HG03432 (cell line): ENCODE measurements around the gene ZC3H14.

Experiments
- ATAC-seq: cut with Tn5 transposase; IDR thresholded peaks from one replicate; pipeline ENCODE4 v1.9.1; 2021; ENCODE audit warnings: mild to moderate bottlenecking, moderate library complexity; ENCODE audit not compliant: unreplicated experiment

Gene ZC3H14

DNA sequence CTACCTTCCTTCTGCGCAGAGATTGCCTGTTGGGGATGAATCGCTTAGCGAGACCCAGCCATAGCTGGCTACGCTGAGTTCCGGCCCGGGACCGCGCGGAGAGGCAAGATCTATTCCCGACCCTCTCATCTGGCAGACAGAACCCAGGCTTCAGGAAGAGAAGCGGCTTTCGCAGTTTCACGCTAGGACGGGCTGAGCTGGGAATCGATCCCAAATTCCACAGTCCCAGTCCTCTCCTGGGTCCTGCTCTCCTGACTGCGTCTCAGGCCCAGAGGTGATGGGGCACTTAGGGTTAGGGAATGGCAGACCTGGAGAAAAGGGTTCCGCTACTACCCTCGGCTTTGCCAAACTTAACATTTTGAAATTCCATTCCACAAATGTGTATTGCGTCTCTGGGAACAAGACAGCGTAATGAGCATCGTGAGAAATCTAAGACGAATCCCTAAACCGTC lies 10.8 kb upstream of the ZC3H14 start:
- no peak for ATAC-seq

DNA sequence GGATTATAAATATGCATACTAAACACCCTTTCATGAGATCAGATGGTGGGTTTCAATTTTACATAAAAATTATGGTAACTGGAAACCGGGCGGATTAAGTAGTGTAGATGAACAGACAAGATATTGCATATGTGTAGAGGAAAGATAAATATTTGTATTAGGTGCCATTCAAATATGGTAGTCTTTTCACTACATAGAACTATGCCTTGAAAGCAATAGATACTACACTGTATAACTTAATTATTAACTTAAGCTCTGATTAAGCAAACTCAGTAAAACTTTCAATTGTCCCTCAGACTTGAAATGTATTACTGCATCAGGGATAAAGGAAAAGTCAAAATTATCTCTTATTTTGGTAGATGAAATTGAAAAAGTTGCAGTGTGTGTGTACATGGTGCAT lies 10.0 kb upstream of the ZC3H14 start:
- no peak for ATAC-seq

DNA sequence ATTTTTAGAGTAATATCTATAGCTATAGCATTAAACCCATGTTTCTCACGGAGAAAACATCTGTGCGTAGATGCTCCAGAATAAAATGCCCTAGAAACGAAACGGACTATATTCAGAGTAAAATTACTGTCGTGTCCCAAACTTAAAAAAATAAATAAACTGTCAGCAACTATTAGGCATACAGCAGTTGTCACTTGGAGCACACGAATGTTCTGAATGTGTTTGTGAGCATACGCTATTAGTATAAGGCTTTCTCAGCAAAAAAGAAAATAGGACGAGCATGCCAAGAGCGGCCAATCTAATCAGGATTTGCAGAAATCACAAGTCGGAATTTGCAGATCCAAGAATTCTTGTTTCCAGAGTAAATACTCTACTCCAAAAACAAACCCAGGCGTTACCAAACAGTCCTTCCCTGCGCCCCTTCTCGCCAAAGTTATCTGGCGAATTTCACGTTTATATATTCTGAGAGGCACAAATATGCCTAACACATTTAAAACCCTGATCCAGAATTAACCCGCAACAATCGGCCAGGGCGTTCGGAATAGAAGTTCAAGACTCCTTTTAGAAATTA lies 8.9 kb upstream of the ZC3H14 start:
- ATAC-seq: no peak

DNA sequence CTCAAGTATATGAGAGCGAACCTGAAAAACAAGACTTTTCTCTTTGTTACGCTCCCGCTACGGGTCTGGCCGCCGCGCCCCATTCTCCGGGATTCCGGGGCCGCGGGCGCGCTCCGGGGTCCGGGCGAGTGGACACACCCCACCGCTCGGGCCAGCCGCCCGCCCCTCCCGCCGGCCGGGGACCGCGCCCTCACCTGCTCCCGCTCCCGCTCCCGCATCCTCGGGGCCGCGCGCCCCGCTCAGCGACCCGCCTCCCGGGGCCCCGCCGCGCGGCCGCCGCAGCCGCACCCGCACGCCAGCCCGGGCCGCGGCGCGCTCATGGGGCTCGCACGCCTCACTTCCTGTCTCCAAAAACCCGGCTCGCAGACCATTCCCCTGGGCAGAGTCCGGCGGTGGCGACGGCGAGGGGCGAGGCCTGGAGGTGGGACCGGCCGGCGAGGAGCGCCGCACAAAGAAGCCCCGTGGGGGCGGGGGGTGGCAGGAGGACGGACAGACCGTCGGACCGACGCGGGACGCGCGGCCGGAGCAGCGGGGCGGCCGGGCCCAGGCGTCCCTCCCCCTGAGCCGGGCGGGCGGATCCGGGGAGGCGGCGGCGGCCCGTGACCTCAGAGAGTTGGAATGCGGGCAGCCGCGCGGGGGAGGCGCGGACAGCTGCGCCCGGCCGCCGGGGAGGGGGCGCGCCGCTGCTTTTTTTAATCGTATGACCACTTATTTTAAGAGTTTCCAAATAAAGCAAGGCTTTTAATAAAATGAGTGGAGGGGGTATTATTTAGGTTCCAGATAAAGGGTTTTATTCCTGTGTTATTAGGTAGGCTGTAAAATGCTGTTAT lies 8.2 kb upstream of the ZC3H14 start, which contains the start of gene PTPN21:
TSS of gene PTPN21 (minus strand) at position 551 of the 830 bp plus-strand sequence. CDS start 4,590 bp downstream, outside the sequence.
- peak; percentile 58 for ATAC-seq

DNA sequence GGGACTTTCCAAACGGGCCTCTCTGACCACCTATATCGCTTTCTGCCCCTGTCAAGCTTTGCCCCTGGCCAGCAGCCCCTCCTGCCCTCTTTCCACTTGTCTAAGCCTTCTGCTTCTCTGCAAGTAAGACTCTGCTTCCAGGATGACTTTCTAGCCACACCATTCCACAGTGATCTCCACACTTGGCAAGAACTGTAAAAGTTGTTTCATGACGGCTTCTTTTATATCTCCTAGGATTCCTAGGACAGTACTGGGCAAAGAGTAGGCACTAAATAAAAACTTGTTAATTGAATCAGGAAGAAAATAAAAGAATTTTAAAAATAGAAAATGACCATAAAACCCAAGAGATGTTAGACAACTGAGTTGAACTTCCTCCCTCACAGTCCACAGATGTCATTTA lies 6.3 kb upstream of the ZC3H14 start:
- no peak for ATAC-seq

DNA sequence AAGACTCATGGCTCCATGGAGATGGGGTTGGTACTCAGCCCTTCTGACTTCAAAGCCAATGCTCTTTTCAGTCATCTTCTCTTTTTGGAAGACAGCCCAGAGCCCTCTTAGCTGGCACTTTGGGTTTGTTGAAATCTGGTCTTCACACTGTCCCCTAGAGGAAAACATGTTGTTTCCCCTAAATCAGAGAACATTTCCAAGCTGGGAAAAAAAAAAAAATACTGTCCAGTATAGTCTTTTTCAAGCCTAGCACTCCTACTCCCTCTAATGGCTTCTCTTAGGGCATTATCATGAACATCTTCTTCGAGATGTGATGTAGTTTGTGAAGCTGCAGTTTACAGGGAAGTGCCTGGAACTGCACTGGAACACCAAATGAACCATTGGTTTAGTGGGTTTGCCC lies 3.0 kb upstream of the ZC3H14 start:
- no peak for ATAC-seq

DNA sequence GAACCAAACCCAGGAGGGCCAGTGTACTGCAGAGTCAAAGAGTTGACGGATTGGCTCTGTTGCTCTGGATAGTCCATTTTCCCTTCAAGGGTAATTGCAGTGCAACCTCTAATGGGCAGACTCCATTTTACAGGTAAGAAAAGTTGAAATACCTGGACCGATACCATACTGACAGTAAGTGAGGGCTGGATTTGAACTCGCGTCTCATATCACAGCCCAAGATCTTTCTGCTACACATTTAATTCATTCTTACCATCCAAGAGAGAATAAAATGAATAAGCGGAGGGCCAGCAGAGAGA lies 356 bp upstream of the ZC3H14 start:
- no peak for ATAC-seq

DNA sequence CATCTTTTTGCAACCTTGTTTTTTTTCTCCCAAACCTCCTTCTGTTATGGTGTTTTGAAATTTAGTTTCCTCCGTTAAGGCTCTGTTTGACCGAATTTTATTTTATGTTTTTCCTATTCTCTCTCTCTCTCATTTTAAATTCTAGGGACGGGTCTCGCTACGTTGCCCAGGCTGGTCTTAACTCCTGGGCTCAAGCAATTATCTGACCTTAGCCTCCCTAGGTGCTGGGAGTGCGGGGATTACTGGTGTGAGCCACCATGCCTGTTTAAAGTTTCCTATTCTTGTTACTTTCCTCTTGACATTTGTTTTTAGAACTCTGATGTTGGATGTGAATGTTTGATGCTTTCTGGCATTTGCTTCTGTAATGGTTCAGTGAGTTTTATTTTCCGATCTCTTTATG lies 1.0 kb downstream of the ZC3H14 start:
- ATAC-seq: no peak

DNA sequence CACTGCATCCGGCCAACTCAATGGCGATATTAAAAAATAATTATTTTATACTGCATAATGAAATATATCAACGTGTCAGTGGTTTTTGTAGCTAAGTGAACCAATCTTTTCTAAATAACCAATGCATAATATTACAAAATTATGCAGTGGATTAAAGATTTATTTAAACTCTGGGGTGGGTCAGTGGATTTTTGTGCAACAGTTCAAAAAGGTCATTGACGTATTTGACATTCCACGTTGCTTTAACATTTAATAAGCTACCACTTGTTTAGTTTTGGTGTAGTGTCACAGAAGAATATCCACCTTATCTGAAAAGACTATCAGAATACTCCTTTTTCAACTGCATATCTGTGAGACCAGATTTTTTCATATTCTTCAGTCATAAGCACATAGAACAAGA lies 2.6 kb downstream of the ZC3H14 start:
- ATAC-seq: no peak

DNA sequence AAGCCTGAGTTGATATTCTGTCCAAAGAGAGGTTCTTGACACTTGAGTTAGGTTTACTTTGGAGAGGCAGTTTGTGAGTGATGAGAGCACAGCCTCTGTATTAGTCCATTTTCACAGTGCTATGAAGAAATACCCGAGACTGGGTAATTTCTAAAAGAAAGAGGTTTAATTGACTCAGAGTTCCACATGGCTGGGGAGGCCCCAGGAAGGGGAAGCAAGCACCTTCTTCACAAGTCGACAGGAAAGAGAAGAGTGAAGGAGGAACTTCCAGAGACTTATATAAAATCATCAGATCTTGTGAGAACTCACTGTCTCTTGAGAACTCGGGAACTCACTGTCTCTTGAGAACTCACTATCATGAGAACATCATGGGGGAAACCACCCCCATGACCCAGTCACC lies 5.4 kb downstream of the ZC3H14 start:
- no peak for ATAC-seq

DNA sequence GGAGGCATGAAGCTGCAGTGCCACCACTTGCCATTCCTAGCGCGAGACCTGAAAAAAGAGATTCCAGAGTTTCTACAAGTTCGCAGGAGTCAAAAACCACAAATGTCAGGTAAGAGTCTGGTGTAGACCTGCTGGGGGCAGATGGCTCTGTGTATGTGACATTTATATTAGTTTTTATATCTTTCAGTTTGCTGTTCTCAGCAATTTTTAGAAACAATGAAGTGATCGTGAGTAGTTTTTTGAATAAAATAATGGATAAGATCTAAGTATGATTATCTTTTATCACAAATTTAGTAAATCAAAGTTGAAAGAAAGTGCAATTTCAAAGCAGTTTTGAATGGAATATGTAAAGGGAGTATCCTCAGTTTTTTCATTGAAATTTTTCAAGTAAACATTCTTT lies 9.3 kb downstream of the ZC3H14 start:
- no peak for ATAC-seq

DNA sequence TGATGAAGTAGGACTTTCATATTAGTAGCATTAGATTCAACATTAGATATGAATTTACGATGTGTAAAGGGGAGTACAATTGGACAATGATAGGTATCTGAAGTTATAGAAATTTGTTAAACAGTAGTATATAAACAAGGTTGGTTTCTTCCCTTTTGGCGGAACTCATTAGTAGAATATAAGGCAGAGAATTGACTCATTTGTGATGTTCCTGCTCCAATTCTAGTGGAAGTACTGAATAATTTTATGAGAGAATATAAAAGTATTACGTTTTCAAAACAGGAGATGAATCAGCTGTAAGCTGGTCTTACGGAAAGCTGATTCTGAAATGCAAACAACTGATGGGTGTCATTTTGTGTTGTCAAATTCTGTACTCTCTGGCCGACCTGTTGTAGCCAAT lies 13.4 kb downstream of the ZC3H14 start:
- no peak for ATAC-seq

DNA sequence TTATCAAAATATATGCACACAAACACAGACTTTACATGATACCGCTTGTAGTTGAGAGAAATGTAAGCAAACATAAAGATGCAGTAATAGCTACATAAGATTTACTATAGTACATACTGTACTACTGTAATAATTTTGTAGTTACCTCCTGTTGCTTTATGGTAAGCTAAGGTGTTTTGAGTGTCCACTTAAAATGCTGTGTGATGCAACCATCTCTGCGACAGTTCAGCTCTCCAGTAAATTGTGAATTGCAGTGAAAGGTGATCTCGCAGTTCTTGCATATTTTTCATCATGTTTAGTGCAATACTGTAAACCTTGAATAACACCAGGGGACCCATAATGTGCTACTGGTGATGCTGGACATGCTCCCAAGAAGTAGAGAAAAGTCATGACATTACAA lies 21.6 kb downstream of the ZC3H14 start:
- no peak for ATAC-seq

DNA sequence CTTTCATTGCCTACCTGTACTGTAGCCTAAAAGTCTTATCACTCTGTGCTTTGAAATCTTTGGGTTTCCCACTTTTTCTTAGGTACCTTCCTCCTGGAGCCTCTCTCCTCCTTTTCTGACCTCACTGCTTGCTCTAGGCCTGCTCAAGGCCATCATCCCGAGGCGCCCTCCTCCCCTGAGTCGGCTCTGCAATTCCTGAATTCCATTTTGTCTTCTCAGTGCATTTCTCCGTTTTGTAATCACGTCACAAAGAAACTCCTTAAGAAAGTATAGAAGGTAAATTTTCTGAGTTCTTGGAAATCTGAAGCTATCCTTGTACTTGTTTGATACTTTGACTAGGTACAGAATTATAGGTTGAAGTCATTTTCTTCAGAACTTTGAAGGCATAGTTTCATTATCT lies 25.2 kb downstream of the ZC3H14 start:
- no peak for ATAC-seq

DNA sequence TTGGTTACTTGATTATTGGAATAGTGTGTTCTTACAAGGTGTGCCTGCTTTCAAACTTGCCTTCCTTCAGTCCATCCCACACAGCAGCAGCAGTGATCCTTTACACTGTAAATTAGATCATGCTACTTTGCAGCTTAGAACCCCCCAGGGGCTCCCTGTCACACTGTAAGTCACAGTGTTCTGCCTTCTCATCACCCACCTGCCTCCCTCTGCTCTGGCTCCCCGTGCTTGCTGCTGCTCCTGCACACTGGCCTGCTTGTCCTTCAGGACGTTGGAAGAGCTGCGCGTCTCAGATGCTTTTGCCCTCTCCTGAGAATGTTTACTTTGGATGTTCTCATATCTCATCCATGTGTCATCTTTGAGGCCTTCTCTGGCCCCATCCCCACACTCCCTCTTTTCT lies 27.3 kb downstream of the ZC3H14 start:
- no peak for ATAC-seq

DNA sequence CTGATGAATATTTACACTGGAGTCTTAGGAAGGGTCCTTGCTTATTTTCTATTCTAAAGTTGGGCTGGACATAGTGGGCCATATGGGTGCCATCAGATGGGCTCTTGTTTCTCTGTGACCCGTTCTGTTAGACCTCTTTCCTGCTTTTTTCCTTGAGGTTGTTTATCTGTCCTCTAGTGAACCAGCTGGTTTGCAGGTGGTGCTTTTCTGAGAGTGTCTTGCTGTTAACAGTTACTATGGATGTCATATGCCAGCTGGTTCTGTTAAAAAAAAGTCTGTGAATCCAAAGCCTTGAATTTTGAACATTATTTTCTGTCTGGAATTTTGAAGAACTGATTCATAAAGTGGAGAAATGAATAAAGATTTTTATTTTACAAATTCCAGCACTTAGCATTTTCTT lies 29.2 kb downstream of the ZC3H14 start:
- ATAC-seq: no peak

DNA sequence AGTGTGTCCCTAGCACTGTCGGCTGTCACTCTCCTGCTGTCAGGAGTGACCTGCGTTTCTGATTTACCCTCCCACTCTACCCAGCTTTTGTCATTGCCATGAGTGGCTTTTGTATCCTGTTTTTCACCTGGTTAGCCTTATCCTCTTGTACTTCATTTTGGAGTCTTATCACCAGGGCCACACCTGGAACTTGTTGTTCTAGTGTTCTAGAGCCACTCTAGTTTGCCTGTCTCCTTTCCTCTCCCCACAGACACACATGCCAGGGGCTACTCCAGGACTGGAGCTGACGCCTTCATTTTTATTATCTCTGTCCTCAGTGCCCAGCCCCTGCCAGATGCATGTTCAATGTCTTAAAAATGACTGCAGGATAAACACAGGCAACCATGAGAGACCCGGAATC lies 34.2 kb downstream of the ZC3H14 start:
- ATAC-seq: no peak

DNA sequence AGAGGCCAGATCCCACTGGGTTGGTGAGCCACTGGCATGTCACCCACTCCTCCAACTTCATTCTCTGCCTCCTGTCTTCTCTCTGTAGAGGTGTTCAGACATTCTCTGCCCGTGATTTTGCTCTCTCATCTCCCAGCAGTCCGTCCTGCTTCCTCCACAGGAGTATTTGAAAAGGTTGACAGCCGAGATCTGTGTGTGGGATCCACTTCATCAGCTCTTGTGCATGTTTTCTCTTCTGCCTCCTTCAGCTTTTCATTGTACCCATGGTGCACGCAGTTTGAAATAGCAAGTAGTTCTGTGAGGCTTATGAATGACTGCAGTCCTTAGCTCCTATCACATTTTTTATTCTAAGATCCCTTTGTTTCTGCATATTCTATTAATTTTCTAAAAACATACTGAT lies 34.8 kb downstream of the ZC3H14 start:
- no peak for ATAC-seq

DNA sequence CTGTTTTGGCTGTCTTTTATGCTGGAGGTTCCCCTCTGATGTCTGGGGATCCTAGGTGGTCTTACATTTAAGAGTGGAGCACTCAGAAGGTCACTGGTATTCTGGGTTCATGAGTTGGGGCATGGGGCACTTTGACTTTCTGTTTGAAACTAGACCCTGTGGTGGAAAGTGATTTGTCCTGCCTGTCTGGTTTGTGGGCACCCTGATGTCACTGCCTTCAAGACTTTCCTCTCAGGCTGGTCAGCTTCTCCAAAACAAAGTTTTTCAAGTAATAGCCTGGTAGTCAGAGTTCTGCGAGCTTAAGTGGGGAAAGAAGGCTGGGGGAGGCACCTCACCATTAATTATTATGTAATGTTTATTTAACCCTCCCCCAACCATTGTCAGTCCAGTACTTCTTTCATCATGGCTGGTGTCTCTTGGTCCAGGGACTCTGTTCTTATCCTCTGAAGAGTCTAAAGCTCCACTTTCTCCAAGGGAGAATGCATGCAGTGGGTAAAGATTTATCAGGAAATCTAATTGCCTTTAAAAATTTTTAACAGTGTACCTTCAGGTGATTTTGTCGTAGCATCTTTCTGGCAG lies 35.3 kb downstream of the ZC3H14 start:
- ATAC-seq: no peak

DNA sequence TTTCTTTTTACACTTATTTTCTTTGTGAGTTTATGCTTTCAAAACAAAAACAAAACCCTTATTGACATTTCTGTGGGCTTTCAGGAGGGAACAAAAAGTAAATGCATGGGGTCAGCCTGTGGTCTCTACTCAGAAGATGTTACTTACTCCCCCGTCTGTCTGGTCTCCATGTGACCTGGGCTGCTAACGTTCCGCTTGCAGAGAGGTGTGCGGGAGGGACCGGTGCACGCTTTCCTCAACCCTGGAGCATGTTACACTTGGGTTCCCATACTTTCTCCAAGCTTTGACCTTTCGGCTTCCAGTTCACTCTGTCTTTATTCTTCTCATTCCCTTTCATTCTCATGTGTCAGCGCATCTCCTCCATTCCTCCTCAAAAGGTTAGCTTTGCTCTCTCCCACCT lies 36.5 kb downstream of the ZC3H14 start:
- peak; percentile 36 for ATAC-seq

DNA sequence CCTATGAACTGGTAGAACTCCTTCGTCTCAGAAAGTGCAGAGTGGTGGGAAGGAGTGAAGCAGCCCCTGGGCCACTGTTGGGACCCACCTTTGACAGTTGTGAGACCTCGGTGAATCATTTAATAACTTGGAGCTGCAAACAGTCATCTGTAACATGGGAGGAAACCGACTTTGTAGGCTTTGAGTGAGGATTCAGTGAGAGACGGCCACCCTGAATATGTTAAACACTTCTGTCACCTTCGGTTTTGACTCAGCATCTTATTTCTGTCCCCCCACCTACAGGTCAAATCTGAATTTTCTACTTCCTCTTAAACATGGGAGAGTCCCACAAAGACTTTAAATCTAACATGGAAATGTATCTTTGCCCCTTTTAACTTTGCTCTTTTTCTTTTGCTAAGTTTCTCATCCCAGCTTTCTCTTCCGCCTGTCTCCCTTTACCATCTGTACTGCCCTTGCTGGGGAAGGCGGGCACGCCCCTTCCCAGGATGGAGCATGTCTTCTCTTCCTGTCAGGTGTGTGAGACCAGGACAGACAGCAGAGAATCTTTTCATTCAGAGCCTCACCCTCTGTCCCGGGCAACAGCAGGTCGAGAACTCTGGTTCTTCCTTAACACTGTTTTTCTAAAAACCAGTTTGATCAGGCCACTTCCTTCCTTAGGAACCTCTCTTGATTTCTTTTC lies 37.1 kb downstream of the ZC3H14 start:
- peak; percentile 97 for ATAC-seq

DNA sequence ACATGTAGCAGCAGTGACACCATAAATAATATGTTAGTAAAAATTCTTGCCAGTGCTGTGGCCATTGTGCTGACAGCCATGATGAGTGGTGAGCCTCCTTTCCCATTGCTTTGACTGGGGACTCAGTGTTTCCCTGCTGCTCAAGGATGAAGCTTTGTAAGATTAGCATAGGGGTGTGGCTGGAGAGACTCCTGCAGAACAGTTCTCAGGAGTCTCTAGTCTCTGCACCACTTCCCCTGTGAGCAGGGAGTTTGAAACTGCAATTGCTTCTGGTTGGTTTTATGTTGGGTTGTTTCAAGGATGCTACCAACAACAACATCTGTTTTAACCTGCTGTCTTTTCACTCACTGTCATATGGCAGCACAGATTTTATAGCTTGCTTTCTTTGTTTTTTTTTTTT lies 41.4 kb downstream of the ZC3H14 start:
- no peak for ATAC-seq
